Stomach (tissue), 4 donors: Measurements from ENCODE around the gene UTS2B.

Experiments
- CTCF ChIP-seq, 7 experiments: fragments of 450-650 bp in 4 of 7; fragments of 200-600 bp in 3 of 7; sonication (generic) in 3 of 7; IDR thresholded peaks; one replicate each; pipeline ENCODE4 v1.5.1; 2016 to 2019; ENCODE audit warnings: antibody characterized with exemption in 7 of 7, control low read depth in 2 of 7, mild to moderate bottlenecking in 1 of 7
- EP300 ChIP-seq: sonication (generic); formaldehyde crosslinking; IDR thresholded peaks from one replicate; pipeline ENCODE4 v1.6.1; 2017; ENCODE audit warnings: antibody characterized with exemption
- POLR2A ChIP-seq, 4 donors: fragments of 450-650 bp; IDR thresholded peaks; one replicate each; pipeline ENCODE4 v1.6.1; 2016; ENCODE audit warnings: antibody characterized with exemption in 4 of 4, control low read depth in 2 of 4, mild to moderate bottlenecking in 1 of 4, moderate library complexity in 1 of 4

- TF ChIP-seq POLR2A (IDR thresholded peaks at IDR 0.05): no peak
- no peak for TF ChIP-seq CTCF (IDR thresholded peaks at IDR 0.05)
- TF ChIP-seq EP300: no peak
Measured at GRCh38 chr3:191256405-191256804, 73.9 kb downstream of the UTS2B start.
